Measurements from ENCODE around the gene ING2.
A peak's percentile ranks its signal among the peaks of the same experiment; 100 is the strongest.

Gene ING2

GRCh38 chr4:183499389-183499788, 5.5 kb upstream of the ING2 start:
- H3K9me3 ChIP-seq (ENCODE audit: control insufficient read depth in 1 of 2, low read length in 2 of 2), result no peaks in the 10 kb centered on the region
- H3K27ac ChIP-seq (ENCODE audit: low read depth, low read length), result no peak overlapping the region
- H3K4me3 ChIP-seq (ENCODE audit: low read depth in 1 of 2, low read length in 2 of 2), result no peak overlapping the region
- H3K36me3 ChIP-seq (ENCODE audit: control insufficient read depth in 1 of 2, insufficient read depth in 2 of 2, low read length in 2 of 2), result no peaks in the 10 kb centered on the region
- no peaks in the 10 kb centered on the region for H3K27me3 ChIP-seq (ENCODE audit: control insufficient read depth in 1 of 2, insufficient read depth in 2 of 2, low read length in 2 of 2)
- no peak overlapping the region for H3K9ac ChIP-seq (ENCODE audit: low read depth in 1 of 2, low read length in 2 of 2)
- peaks cover 10 to 13% of the 10 kb centered on the region in 2 donors for H3K4me1 ChIP-seq (ENCODE audit: control insufficient read depth in 1 of 2, insufficient read depth in 2 of 2, low read length in 2 of 2)

DNA sequence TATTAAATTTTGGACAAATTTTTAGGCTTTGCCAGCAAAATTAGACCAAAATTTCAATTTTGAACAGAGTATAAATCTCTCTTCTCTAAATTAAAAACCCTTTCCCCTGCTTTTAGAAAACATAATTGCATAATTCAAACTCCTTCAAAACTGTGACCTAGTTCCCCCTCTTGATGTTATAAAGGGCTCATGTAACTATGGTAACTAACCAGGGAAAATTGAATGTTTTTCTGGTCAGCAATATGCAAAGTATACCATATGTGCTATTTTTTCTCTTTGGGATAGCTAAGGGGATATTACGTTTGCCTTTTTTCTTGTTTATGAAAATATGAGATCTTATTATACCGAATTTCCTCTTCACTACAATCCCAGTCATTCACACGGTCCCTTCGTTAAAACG, 5.1 kb upstream of the ING2 start:
- H3K27me3 ChIP-seq (ENCODE audit: control insufficient read depth in 1 of 2, insufficient read depth in 2 of 2, low read length in 2 of 2), result no peaks in the 10 kb centered on the region
- no peak overlapping the region for H3K4me3 ChIP-seq (ENCODE audit: low read depth in 1 of 2, low read length in 2 of 2)
- H3K4me1 ChIP-seq (ENCODE audit: control insufficient read depth in 1 of 2, insufficient read depth in 2 of 2, low read length in 2 of 2), result peaks cover 10 to 13% of the 10 kb centered on the region in 2 donors
- no peaks in the 10 kb centered on the region for H3K9me3 ChIP-seq (ENCODE audit: control insufficient read depth in 1 of 2, low read length in 2 of 2)
- H3K27ac ChIP-seq (ENCODE audit: low read depth, low read length), result no peak overlapping the region
- H3K9ac ChIP-seq (ENCODE audit: low read depth in 1 of 2, low read length in 2 of 2), result no peak overlapping the region
- no peaks in the 10 kb centered on the region for H3K36me3 ChIP-seq (ENCODE audit: control insufficient read depth in 1 of 2, insufficient read depth in 2 of 2, low read length in 2 of 2)

GRCh38 chr4:183503497-183504063, 1.3 kb upstream of the ING2 start:
- Histone ChIP-seq H3K27me3 (ENCODE audit: control insufficient read depth in 1 of 2, insufficient read depth in 2 of 2, low read length in 2 of 2) (no peaks in the 10 kb centered on the region), H3K36me3 (ENCODE audit: control insufficient read depth in 1 of 2, insufficient read depth in 2 of 2, low read length in 2 of 2) (no peaks in the 10 kb centered on the region), H3K9me3 (ENCODE audit: control insufficient read depth in 1 of 2, low read length in 2 of 2) (no peaks in the 10 kb centered on the region), H3K4me3 (ENCODE audit: low read depth in 1 of 2, low read length in 2 of 2) (peak overlapping the region; percentile 94 to 98), H3K4me1 (ENCODE audit: control insufficient read depth in 1 of 2, insufficient read depth in 2 of 2, low read length in 2 of 2) (peaks cover 20 to 29% of the 10 kb centered on the region in 2 donors), H3K9ac (ENCODE audit: low read depth in 1 of 2, low read length in 2 of 2) (peak overlapping the region; percentile 89 to 95), H3K27ac (ENCODE audit: low read depth, low read length) (peak overlapping the region; percentile 80)

- Histone ChIP-seq H3K9me3 (ENCODE audit: control insufficient read depth in 1 of 2, low read length in 2 of 2) (no peaks in the 10 kb centered on the region), H3K36me3 (ENCODE audit: control insufficient read depth in 1 of 2, insufficient read depth in 2 of 2, low read length in 2 of 2) (no peaks in the 10 kb centered on the region), H3K27me3 (ENCODE audit: control insufficient read depth in 1 of 2, insufficient read depth in 2 of 2, low read length in 2 of 2) (no peaks in the 10 kb centered on the region), H3K4me3 (ENCODE audit: low read depth in 1 of 2, low read length in 2 of 2) (peak overlapping the region; percentile 97 to 98), H3K9ac (ENCODE audit: low read depth in 1 of 2, low read length in 2 of 2) (peak overlapping the region; percentile 89 to 95), H3K4me1 (ENCODE audit: control insufficient read depth in 1 of 2, insufficient read depth in 2 of 2, low read length in 2 of 2) (peaks cover 26 to 35% of the 10 kb centered on the region in 2 donors), H3K27ac (ENCODE audit: low read depth, low read length) (peak overlapping the region; percentile 96)
Observed at GRCh38 chr4:183504064-183504929, 561 bp upstream of the ING2 start.

GRCh38 chr4:183505611-183506388, 942 bp downstream of the ING2 start:
- Histone ChIP-seq H3K27ac (ENCODE audit: low read depth, low read length) (peak overlapping the region; percentile 96), H3K4me1 (ENCODE audit: control insufficient read depth in 1 of 2, insufficient read depth in 2 of 2, low read length in 2 of 2) (peaks cover 26 to 35% of the 10 kb centered on the region in 2 donors), H3K4me3 (ENCODE audit: low read depth in 1 of 2, low read length in 2 of 2) (peak overlapping the region; percentile 97 to 98), H3K9me3 (ENCODE audit: control insufficient read depth in 1 of 2, low read length in 2 of 2) (no peaks in the 10 kb centered on the region), H3K36me3 (ENCODE audit: control insufficient read depth in 1 of 2, insufficient read depth in 2 of 2, low read length in 2 of 2) (peaks cover 7% of the 10 kb centered on the region in 2 donors), H3K27me3 (ENCODE audit: control insufficient read depth in 1 of 2, insufficient read depth in 2 of 2, low read length in 2 of 2) (no peaks in the 10 kb centered on the region), H3K9ac (ENCODE audit: low read depth in 1 of 2, low read length in 2 of 2) (peak overlapping the region; percentile 82 to 89)

- H3K9ac ChIP-seq (ENCODE audit: low read depth in 1 of 2, low read length in 2 of 2), result peak overlapping the region; percentile 82 to 89
- peaks cover 12 to 13% of the 10 kb centered on the region in 2 donors for H3K36me3 ChIP-seq (ENCODE audit: control insufficient read depth in 1 of 2, insufficient read depth in 2 of 2, low read length in 2 of 2)
- H3K4me1 ChIP-seq (ENCODE audit: control insufficient read depth in 1 of 2, insufficient read depth in 2 of 2, low read length in 2 of 2), result peaks cover 26 to 35% of the 10 kb centered on the region in 2 donors
- H3K4me3 ChIP-seq (ENCODE audit: low read depth in 1 of 2, low read length in 2 of 2), result peak overlapping the region; percentile 97 to 98
- no peaks in the 10 kb centered on the region for H3K27me3 ChIP-seq (ENCODE audit: control insufficient read depth in 1 of 2, insufficient read depth in 2 of 2, low read length in 2 of 2)
- peak overlapping the region; percentile 96 for H3K27ac ChIP-seq (ENCODE audit: low read depth, low read length)
- no peaks in the 10 kb centered on the region for H3K9me3 ChIP-seq (ENCODE audit: control insufficient read depth in 1 of 2, low read length in 2 of 2)
Observed at GRCh38 chr4:183506389-183506735, 1.5 kb downstream of the ING2 start.

- Histone ChIP-seq H3K36me3 (ENCODE audit: control insufficient read depth in 1 of 2, insufficient read depth in 2 of 2, low read length in 2 of 2) (peaks cover 15 to 26% of the 10 kb centered on the region in 2 donors), H3K27ac (ENCODE audit: low read depth, low read length) (no peak overlapping the region), H3K9ac (ENCODE audit: low read depth in 1 of 2, low read length in 2 of 2) (peak overlapping the region in 1 of 2 donors; percentile 18), H3K9me3 (ENCODE audit: control insufficient read depth in 1 of 2, low read length in 2 of 2) (no peaks in the 10 kb centered on the region), H3K4me1 (ENCODE audit: control insufficient read depth in 1 of 2, insufficient read depth in 2 of 2, low read length in 2 of 2) (peaks cover 18 to 29% of the 10 kb centered on the region in 2 donors), H3K4me3 (ENCODE audit: low read depth in 1 of 2, low read length in 2 of 2) (peak overlapping the region; percentile 29 to 32), H3K27me3 (ENCODE audit: control insufficient read depth in 1 of 2, insufficient read depth in 2 of 2, low read length in 2 of 2) (no peaks in the 10 kb centered on the region)
Observed at GRCh38 chr4:183507925-183508696, 3.3 kb downstream of the ING2 start.

DNA sequence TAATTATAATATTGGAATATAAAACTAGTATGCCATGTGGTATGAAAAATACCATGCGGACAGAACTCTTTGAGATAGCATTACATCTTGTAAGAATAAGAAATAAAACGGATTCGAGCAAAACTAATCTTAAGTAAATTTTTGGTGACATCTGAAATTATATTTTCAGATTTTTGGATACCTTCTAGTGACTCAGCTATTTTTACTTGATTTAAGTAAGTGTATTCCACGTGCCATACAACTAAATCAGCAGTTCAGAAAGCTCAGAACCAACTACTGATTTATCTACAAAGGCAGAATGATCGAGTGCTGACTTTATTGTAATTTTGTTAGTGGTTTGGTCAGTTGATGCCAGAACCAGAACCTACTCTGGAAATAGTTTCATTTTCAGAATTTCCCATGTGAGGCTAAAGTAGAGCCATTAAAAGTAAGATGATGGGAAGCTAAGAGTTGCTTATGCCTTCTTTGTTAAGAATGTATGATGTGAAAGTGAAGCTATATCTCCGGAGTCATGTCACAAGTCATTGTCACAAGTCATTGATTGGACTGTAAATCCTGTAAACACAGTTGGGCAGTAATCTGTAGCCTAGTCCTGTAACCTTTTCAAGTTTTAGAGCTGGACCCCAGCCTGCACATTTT, 4.0 kb downstream of the ING2 start:
- H3K4me3 ChIP-seq (ENCODE audit: low read depth in 1 of 2, low read length in 2 of 2), result peak overlapping the region in 1 of 2 donors; percentile 25
- no peak overlapping the region for H3K27ac ChIP-seq (ENCODE audit: low read depth, low read length)
- no peak overlapping the region for H3K9ac ChIP-seq (ENCODE audit: low read depth in 1 of 2, low read length in 2 of 2)

GRCh38 chr4:183515411-183515810, 10.6 kb downstream of the ING2 start:
- Histone ChIP-seq H3K27ac (ENCODE audit: low read depth, low read length) (no peak overlapping the region), H3K4me3 (ENCODE audit: low read depth in 1 of 2, low read length in 2 of 2) (no peak overlapping the region), H3K36me3 (ENCODE audit: control insufficient read depth in 1 of 2, insufficient read depth in 2 of 2, low read length in 2 of 2) (peaks cover 12 to 25% of the 10 kb centered on the region in 2 donors), H3K9me3 (ENCODE audit: control insufficient read depth in 1 of 2, low read length in 2 of 2) (no peaks in the 10 kb centered on the region), H3K27me3 (ENCODE audit: control insufficient read depth in 1 of 2, insufficient read depth in 2 of 2, low read length in 2 of 2) (no peaks in the 10 kb centered on the region), H3K9ac (ENCODE audit: low read depth in 1 of 2, low read length in 2 of 2) (no peak overlapping the region), H3K4me1 (ENCODE audit: control insufficient read depth in 1 of 2, insufficient read depth in 2 of 2, low read length in 2 of 2) (no peaks in the 10 kb centered on the region)

More for the DNA sequence above, 4.0 kb downstream of the ING2 start:
- Histone ChIP-seq H3K4me1 (ENCODE audit: control insufficient read depth in 1 of 2, insufficient read depth in 2 of 2, low read length in 2 of 2) (peaks cover 13 to 26% of the 10 kb centered on the region in 2 donors), H3K27me3 (ENCODE audit: control insufficient read depth in 1 of 2, insufficient read depth in 2 of 2, low read length in 2 of 2) (no peaks in the 10 kb centered on the region), H3K36me3 (ENCODE audit: control insufficient read depth in 1 of 2, insufficient read depth in 2 of 2, low read length in 2 of 2) (peaks cover 15 to 28% of the 10 kb centered on the region in 2 donors), H3K9me3 (ENCODE audit: control insufficient read depth in 1 of 2, low read length in 2 of 2) (no peaks in the 10 kb centered on the region)

All from duodenal mucosa (tissue), 2 donors.